Lung (tissue), 12 donors: ENCODE results near the gene VWA3A. TPM values are rescaled to one million over a fixed set of nuclear protein-coding genes. Genes with fewer than 3 reads are reported as not detected.

ENCODE experiments used
- ATAC-seq: fragments of 200-7000 bp; cut with Tn5 transposase; one replicate; pipeline ENCODE4 v1.9.1; 2020; ENCODE audit warnings: moderate number of reproducible peaks; ENCODE audit not compliant: insufficient read depth, low FRiP score
- DNase-seq, 3 donors: peaks; one replicate each; pipeline ENCODE4 v3.0.0-alpha.2; 2013 to 2017
- H3K27ac ChIP-seq, 2 donors: one replicate each; pipeline ENCODE4 v1.5.1; 2013; ENCODE audit warnings: mild to moderate bottlenecking in 2 of 2, moderate library complexity in 2 of 2, control low read depth in 1 of 2, inconsistent platforms in 1 of 2, low read depth in 1 of 2, low read length in 1 of 2
- H3K27me3 ChIP-seq, 3 donors: one replicate each; pipeline ENCODE4 v1.5.1; 2013; ENCODE audit warnings: low read length in 2 of 3; ENCODE audit not compliant: control insufficient read depth in 3 of 3, insufficient read depth in 3 of 3
- H3K36me3 ChIP-seq, 4 donors: one replicate each; pipeline ENCODE4 v1.5.1; 2013; ENCODE audit warnings: low read length in 4 of 4, mild to moderate bottlenecking in 1 of 4, moderate library complexity in 1 of 4; ENCODE audit not compliant: control insufficient read depth in 4 of 4, insufficient read depth in 4 of 4
- H3K4me1 ChIP-seq, 5 donors: one replicate each; pipeline ENCODE4 v1.5.1; 2013; ENCODE audit warnings: low read length in 5 of 5, mild to moderate bottlenecking in 2 of 5, moderate library complexity in 1 of 5; ENCODE audit not compliant: control insufficient read depth in 5 of 5, insufficient read depth in 5 of 5
- H3K4me3 ChIP-seq: one replicate; pipeline ENCODE4 v1.5.1; 2013; ENCODE audit warnings: mild to moderate bottlenecking, control low read depth, moderate library complexity
- H3K9ac ChIP-seq, 2 donors: one replicate each; pipeline ENCODE4 v1.5.1; 2013; ENCODE audit warnings: low read length in 2 of 2, control low read depth in 1 of 2; ENCODE audit not compliant: insufficient read depth in 1 of 2
- H3K9me3 ChIP-seq, 4 donors: one replicate each; pipeline ENCODE4 v1.5.1; 2013; ENCODE audit warnings: low read length in 3 of 4, mild to moderate bottlenecking in 1 of 4, moderate library complexity in 1 of 4; ENCODE audit not compliant: control insufficient read depth in 4 of 4, insufficient read depth in 3 of 4
- CTCF ChIP-seq: IDR thresholded peaks from 2 replicates; pipeline ENCODE4 v1.5.1; 2012; ENCODE audit warnings: mild to moderate bottlenecking; ENCODE audit errors: control extremely low read depth, extremely low read depth
- WGBS, 2 donors: extraction: QIAGEN DNeasy Blood & Tissue Kit; methylation state at CpG; one replicate each; pipeline ENCODE4 v1.1.7; 2013; 5-methylcytosine and 5-hydroxymethylcytosine counted together
- polyA plus RNA-seq, 2 donors: library from polyadenylated mRNA; stranded (reverse); fragments of 200-250 nt; gene quantifications; one replicate each; pipeline ENCODE4 v1.2.1, GENCODE V29; 2013
- total RNA-seq, 2 donors: library from RNA; depleted of rRNA in 1 of 2; stranded (reverse); fragments of >200 nt in 1 of 2; gene quantifications; one replicate each; pipeline ENCODE4 v1.2.1, GENCODE V29; 2014 to 2021
- donor health status: control.
- donor health status: control.
- donor health status: Bipolar disorder and iron deficiency.
- donor health status: healthy.
- donor health status: DM: yes; HTN: yes; CAD: no.

The VWA3A gene
- total and polyA plus RNA-seq, 4 donors: 2.4 to 15.1 (median 8.7) TPM

GRCh38 chr16:22052980-22053379 lies 39.4 kb upstream of the VWA3A start:
- ATAC-seq (no peak), DNase-seq (no peak)
- H3K27me3 ChIP-seq: no peaks in the 10 kb centered on the region
- H3K36me3 ChIP-seq: peaks cover 0 to 5% (median 0%) of the 10 kb centered on the region in 4 donors
- TF ChIP-seq CTCF: no peak
- no peak overlapping the region for H3K9ac ChIP-seq
- no peak overlapping the region for H3K4me3 ChIP-seq
- H3K27ac ChIP-seq: no peak overlapping the region
- H3K4me1 ChIP-seq: no peaks in the 10 kb centered on the region
- WGBS, 2 donors: 58 to 75% methylated on average over 6 of the region's 6 CpGs
- no peaks in the 10 kb centered on the region for H3K9me3 ChIP-seq

GRCh38 chr16:22053921-22054341 lies 38.4 kb upstream of the VWA3A start:
- no peaks in the 10 kb centered on the region for H3K9me3 ChIP-seq
- no peak overlapping the region for H3K4me3 ChIP-seq
- no peak overlapping the region for H3K27ac ChIP-seq
- H3K4me1 ChIP-seq: no peaks in the 10 kb centered on the region
- TF ChIP-seq CTCF: no peak
- DNase-seq (no peak), ATAC-seq (no peak)
- no peak overlapping the region for H3K9ac ChIP-seq
- H3K36me3 ChIP-seq: peaks cover 0 to 5% (median 0%) of the 10 kb centered on the region in 4 donors
- 89 to 93% methylated on average over 4 of the region's 4 CpGs for WGBS, 2 donors
- no peaks in the 10 kb centered on the region for H3K27me3 ChIP-seq

GRCh38 chr16:22054847-22055590 lies 37.3 kb upstream of the VWA3A start:
- ATAC-seq (no peak), DNase-seq (no peak)

More at GRCh38 chr16:22054847-22055590, 37.3 kb upstream of the VWA3A start:
- Histone ChIP-seq H3K27ac (no peak overlapping the region), H3K9me3 (no peaks in the 10 kb centered on the region), H3K4me1 (no peaks in the 10 kb centered on the region), H3K36me3 (peaks cover 0 to 5% (median 0%) of the 10 kb centered on the region in 4 donors), H3K27me3 (no peaks in the 10 kb centered on the region), H3K4me3 (no peak overlapping the region), H3K9ac (no peak overlapping the region)
- 64 to 79% methylated on average over 5 of the region's 5 CpGs for whole genome bisulfite sequencing, 2 donors
- no peak for TF ChIP-seq CTCF
